ENCODE results near the gene ETHE1.

ETHE1 gene

DNA sequence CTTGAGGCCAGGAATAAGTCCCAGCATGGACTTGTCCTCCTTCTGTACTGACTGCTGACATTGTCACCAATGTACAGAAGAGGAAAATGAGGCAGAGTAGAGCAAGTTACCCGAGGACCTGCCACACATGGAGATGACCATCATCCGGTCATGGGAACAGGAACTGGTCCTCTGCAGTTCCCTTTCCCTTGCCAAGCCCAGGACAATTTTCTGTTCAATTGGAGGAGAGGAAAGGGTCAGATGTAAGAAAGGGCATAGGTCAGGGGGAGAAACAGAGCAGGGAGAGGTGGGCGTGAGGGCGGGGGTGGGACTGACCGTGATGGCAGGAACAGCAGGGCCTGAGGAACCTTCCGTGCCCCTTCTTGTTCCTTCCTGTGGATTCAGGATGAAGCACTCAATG, 41.0 kb downstream of the ETHE1 start:
- H3K27ac ChIP-seq (ENCODE audit: low read depth, low read length): no peak overlapping the region
- no peaks in the 10 kb centered on the region for H3K9me3 ChIP-seq (ENCODE audit: control insufficient read depth, insufficient read depth, low read depth, low read length)
- H3K9ac ChIP-seq (ENCODE audit: low read length): no peak overlapping the region
- no peaks in the 10 kb centered on the region for H3K36me3 ChIP-seq (ENCODE audit: control insufficient read depth, insufficient read depth, low read length)
- no peak overlapping the region for H3K4me3 ChIP-seq (ENCODE audit: low read depth, low read length)
- no peaks in the 10 kb centered on the region for H3K27me3 ChIP-seq (ENCODE audit: control insufficient read depth, insufficient read depth, low read length)
- H3K4me1 ChIP-seq (ENCODE audit: control insufficient read depth, insufficient read depth, low read length): no peaks in the 10 kb centered on the region; the same call in 1 of the 2 replicates

DNA sequence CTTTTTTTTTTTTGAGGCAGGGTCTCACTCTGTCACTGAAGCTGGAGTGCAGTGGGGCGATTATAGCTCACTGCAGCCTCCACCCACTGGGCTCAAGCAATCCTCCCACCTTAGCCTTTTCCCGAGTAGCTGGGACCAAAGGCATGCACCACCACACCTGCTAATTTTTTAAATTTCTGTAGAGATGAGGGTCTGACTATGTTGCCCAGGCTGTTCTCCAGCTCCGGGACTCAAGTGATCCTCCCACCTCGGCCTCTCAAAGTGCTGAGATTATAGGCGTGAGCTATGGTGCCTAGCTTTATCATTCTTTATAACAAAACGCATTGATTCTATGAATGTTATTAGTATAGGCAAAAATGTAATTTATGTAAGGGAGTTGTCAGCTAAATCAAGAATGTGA, 43.7 kb downstream of the ETHE1 start:
- Histone ChIP-seq H3K36me3 (ENCODE audit: control insufficient read depth, insufficient read depth, low read length) (no peaks in the 10 kb centered on the region), H3K9me3 (ENCODE audit: control insufficient read depth, insufficient read depth, low read depth, low read length) (no peaks in the 10 kb centered on the region), H3K4me1 (ENCODE audit: control insufficient read depth, insufficient read depth, low read length) (no peaks in the 10 kb centered on the region; the same call in 1 of the 2 replicates), H3K4me3 (ENCODE audit: low read depth, low read length) (no peak overlapping the region), H3K9ac (ENCODE audit: low read length) (no peak overlapping the region), H3K27ac (ENCODE audit: low read depth, low read length) (no peak overlapping the region), H3K27me3 (ENCODE audit: control insufficient read depth, insufficient read depth, low read length) (no peaks in the 10 kb centered on the region)

DNA sequence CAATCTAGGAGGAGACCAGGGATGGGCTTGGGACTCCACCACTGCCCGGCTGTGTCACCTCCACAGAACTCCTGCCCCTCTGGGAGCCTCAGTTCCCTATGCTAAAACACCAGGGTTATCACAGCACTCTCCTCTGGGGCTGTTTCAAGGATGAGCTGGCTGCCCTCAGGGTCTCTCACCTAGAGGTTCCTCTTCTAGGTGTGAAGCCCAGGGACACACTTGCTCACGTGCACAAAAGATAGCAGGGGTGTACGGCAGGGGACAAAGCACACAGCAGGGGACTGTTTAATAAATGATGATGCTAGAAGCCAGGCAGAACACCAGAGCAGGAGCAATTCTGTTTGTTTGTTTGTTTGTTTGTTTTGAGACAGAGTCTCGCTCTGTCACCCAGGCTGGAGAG, 44.8 kb downstream of the ETHE1 start:
- Histone ChIP-seq H3K4me1 (ENCODE audit: control insufficient read depth, insufficient read depth, low read length) (no peaks in the 10 kb centered on the region; the same call in 1 of the 2 replicates), H3K4me3 (ENCODE audit: low read depth, low read length) (no peak overlapping the region), H3K27ac (ENCODE audit: low read depth, low read length) (no peak overlapping the region), H3K9ac (ENCODE audit: low read length) (no peak overlapping the region), H3K9me3 (ENCODE audit: control insufficient read depth, insufficient read depth, low read depth, low read length) (no peaks in the 10 kb centered on the region), H3K27me3 (ENCODE audit: control insufficient read depth, insufficient read depth, low read length) (no peaks in the 10 kb centered on the region), H3K36me3 (ENCODE audit: control insufficient read depth, insufficient read depth, low read length) (peaks cover 3% of the 10 kb centered on the region; the same call in 1 of the 2 replicates)

DNA sequence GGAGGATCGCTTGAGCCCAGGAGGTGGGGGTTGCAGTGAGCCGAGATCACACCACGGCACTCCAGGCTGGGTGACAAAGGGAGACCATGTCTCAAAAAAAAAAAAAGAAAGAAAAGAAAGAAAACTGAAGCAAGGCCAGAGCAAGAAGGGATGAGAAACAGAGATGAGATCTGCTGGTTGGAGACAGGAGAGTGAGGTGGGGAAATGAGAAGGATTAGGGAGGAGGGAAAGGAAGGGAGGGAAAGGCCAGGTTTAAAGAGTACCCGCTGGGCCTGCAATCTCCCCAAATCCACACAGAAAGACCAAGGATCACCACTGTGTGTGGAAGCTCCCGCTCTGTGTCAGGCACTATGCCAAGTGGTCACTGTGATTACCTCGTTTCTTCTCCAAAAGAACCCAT, 45.3 kb downstream of the ETHE1 start:
- Histone ChIP-seq H3K4me1 (ENCODE audit: control insufficient read depth, insufficient read depth, low read length) (no peaks in the 10 kb centered on the region; the same call in 1 of the 2 replicates), H3K9ac (ENCODE audit: low read length) (no peak overlapping the region), H3K27me3 (ENCODE audit: control insufficient read depth, insufficient read depth, low read length) (no peaks in the 10 kb centered on the region)

DNA sequence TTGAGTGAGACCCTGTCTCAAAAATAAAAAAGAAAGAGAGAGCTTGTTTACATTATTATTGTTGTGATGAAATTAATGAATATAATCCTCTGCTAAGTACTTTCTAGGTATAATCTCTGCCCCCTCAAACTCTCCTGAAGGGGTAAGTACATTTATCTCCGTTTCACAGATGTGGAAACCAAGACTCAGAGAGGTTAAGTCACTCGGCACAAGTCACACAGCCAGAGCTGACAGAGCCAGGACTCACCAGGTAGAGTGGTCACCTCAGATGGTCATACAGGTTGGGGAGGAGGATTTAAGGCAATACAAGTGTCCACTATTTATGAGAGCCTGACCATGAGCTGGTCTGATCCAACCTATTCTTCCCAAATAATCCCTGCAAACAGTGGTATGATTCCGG, 46.4 kb downstream of the ETHE1 start:
- no peaks in the 10 kb centered on the region for H3K9me3 ChIP-seq (ENCODE audit: control insufficient read depth, insufficient read depth, low read depth, low read length)
- peaks cover 3% of the 10 kb centered on the region; the same call in 1 of the 2 replicates for H3K36me3 ChIP-seq (ENCODE audit: control insufficient read depth, insufficient read depth, low read length)
- no peak overlapping the region for H3K9ac ChIP-seq (ENCODE audit: low read length)
- no peak overlapping the region for H3K27ac ChIP-seq (ENCODE audit: low read depth, low read length)
- H3K27me3 ChIP-seq (ENCODE audit: control insufficient read depth, insufficient read depth, low read length): no peaks in the 10 kb centered on the region
- H3K4me1 ChIP-seq (ENCODE audit: control insufficient read depth, insufficient read depth, low read length): no peaks in the 10 kb centered on the region; the same call in 1 of the 2 replicates
- H3K4me3 ChIP-seq (ENCODE audit: low read depth, low read length): no peak overlapping the region

More for the DNA sequence above, 45.3 kb downstream of the ETHE1 start:
- Histone ChIP-seq H3K36me3 (ENCODE audit: control insufficient read depth, insufficient read depth, low read length) (peaks cover 3% of the 10 kb centered on the region; the same call in 1 of the 2 replicates), H3K4me3 (ENCODE audit: low read depth, low read length) (no peak overlapping the region), H3K27ac (ENCODE audit: low read depth, low read length) (no peak overlapping the region), H3K9me3 (ENCODE audit: control insufficient read depth, insufficient read depth, low read depth, low read length) (no peaks in the 10 kb centered on the region)

DNA sequence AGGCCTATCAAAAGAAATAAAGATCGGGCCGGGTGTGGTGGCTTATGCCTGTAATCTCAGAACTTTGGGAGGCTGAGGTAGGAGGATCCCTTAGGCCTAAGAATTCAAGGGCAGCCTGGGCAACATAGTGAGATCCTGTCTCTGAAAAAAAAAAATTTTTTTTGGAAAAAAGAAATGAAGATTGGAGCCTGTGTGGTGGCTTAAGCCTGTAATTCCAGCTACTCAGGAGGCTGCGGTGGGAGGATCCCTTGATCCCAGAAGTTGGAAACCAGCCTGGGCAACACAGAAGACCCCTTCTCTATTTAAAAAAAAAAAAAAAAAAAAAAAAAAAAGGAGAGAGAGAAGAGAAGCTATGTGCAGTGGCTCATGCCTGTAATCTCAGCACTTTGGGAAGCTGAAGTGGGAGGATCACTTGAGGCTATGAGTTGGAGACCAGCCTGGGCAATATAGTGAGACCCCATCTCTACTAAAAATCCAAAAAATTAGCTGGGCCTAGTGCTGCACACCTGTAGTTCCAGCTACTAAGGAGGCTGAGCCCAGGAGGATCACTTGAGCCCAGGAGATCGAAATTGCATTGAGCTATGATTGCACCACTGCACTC, 46.9 kb downstream of the ETHE1 start:
- Histone ChIP-seq H3K27me3 (ENCODE audit: control insufficient read depth, insufficient read depth, low read length) (no peaks in the 10 kb centered on the region), H3K9me3 (ENCODE audit: control insufficient read depth, insufficient read depth, low read depth, low read length) (no peaks in the 10 kb centered on the region), H3K4me3 (ENCODE audit: low read depth, low read length) (no peak overlapping the region), H3K4me1 (ENCODE audit: control insufficient read depth, insufficient read depth, low read length) (no peaks in the 10 kb centered on the region; the same call in 1 of the 2 replicates), H3K27ac (ENCODE audit: low read depth, low read length) (no peak overlapping the region), H3K9ac (ENCODE audit: low read length) (no peak overlapping the region), H3K36me3 (ENCODE audit: control insufficient read depth, insufficient read depth, low read length) (peaks cover 3% of the 10 kb centered on the region; the same call in 1 of the 2 replicates)

DNA sequence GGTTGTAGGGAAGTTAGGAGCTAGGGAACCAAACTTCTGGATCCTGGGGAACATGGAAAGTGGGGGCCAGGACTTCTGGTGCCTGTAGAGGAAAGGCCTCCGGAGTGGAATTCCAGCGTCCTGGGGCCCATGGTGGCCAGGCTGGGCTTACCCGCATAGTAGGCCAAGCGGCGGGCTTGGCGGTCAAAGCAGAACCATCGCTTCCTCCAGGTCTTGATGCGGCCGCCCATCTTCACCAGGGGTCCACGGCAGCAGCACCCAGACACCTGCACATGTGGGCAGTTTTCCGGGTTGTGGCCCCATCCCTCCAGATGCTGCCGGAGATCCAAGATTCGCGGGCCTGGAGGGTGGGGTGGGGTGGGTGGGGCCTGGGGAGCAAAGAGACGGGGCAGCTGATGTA, 47.8 kb downstream of the ETHE1 start:
- Histone ChIP-seq H3K4me3 (ENCODE audit: low read depth, low read length) (no peak overlapping the region), H3K4me1 (ENCODE audit: control insufficient read depth, insufficient read depth, low read length) (peaks cover 3% of the 10 kb centered on the region; the same call in 1 of the 2 replicates), H3K27ac (ENCODE audit: low read depth, low read length) (no peak overlapping the region), H3K36me3 (ENCODE audit: control insufficient read depth, insufficient read depth, low read length) (peaks cover 3% of the 10 kb centered on the region; the same call in 1 of the 2 replicates), H3K27me3 (ENCODE audit: control insufficient read depth, insufficient read depth, low read length) (no peaks in the 10 kb centered on the region; the same call in 1 of the 2 replicates), H3K9me3 (ENCODE audit: control insufficient read depth, insufficient read depth, low read depth, low read length) (no peaks in the 10 kb centered on the region), H3K9ac (ENCODE audit: low read length) (no peak overlapping the region)

DNA sequence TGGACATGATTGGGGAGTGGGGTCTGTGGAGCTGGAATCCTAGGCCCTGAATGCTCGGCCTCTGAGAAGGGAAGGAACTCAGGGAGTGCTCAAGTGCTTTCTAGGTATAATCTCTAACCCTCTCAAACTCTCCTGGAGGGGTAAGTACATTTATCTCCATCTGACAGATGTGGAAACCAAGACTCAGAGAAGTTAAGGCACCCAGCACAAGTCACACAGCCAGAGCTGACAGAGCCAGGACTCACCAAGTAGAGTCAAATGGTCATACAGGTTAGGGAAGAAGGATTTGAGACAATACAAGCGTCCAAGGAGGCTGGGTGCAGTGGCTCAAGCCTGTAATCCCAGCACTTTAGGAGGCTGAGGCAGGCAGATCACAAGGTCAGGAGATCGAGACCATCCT, 48.7 kb downstream of the ETHE1 start:
- H3K27me3 ChIP-seq (ENCODE audit: control insufficient read depth, insufficient read depth, low read length): no peaks in the 10 kb centered on the region; the same call in 1 of the 2 replicates
- H3K27ac ChIP-seq (ENCODE audit: low read depth, low read length): no peak overlapping the region
- no peaks in the 10 kb centered on the region for H3K9me3 ChIP-seq (ENCODE audit: control insufficient read depth, insufficient read depth, low read depth, low read length)
- H3K36me3 ChIP-seq (ENCODE audit: control insufficient read depth, insufficient read depth, low read length): peaks cover 3% of the 10 kb centered on the region; the same call in 1 of the 2 replicates
- H3K9ac ChIP-seq (ENCODE audit: low read length): no peak overlapping the region
- H3K4me1 ChIP-seq (ENCODE audit: control insufficient read depth, insufficient read depth, low read length): peaks cover 3% of the 10 kb centered on the region; the same call in 1 of the 2 replicates
- H3K4me3 ChIP-seq (ENCODE audit: low read depth, low read length): no peak overlapping the region

DNA sequence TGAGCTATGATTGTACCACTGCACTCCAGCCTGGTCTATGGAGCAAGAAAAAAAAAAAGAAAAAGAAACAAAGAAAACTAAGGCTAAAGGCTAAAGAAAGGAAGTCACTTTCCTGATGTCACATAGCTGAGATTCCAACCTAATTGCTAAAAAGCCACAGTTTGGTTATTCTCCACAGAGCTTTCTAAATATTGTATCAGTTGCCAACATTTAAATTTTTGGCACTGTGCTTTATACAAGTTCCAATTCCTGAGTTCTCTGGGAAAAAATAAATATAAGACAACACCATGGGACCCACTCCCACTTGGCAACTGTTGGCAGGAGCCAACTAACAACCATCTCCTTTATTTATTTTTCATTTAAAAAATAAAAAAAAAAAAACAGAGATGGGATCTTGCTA, 50.4 kb downstream of the ETHE1 start:
- Histone ChIP-seq H3K9ac (ENCODE audit: low read length) (no peak overlapping the region), H3K9me3 (ENCODE audit: control insufficient read depth, insufficient read depth, low read depth, low read length) (no peaks in the 10 kb centered on the region), H3K4me3 (ENCODE audit: low read depth, low read length) (no peak overlapping the region)

DNA sequence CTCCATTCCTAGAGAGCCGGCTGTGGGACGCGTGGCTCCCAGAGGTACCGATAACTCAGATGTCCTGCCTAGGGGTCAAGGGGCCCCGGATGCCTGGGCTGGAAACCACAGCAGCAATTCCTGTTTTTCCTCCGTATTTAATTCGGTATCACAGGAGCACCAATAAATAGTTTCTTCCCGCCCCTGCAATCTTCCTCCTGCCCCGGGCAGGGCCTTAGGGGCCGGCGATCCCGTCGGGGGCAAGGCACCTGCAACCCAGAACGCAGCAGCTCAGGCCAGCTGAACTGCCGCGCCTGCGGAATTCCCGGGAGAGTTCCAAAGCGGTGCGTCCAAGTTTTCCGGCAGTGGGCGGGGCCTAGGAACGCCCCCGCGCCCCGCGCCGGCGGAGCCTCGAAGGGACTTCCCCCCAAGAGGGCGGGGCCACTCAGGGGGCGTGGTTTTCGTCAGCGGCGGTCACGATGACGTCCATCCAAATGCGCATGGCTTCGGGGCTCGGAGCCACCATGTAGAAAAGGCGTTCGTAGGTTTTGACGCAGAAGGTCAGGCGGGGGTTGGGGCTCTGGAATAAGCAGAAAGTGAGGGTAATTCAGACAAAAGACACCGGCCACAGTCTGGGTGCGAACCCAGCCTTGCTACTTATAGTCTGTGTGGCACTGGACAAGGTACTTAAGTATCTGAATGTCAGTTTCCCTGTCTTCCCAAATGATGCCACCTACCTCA, 51.9 kb downstream of the ETHE1 start:
- no peaks in the 10 kb centered on the region for H3K9me3 ChIP-seq (ENCODE audit: control insufficient read depth, insufficient read depth, low read depth, low read length)
- no peaks in the 10 kb centered on the region; the same call in 1 of the 2 replicates for H3K27me3 ChIP-seq (ENCODE audit: control insufficient read depth, insufficient read depth, low read length)
- 0 out of 2 replicates have a peak, but pooled peaks cover 3% of the 10 kb centered on the region for H3K4me1 ChIP-seq (ENCODE audit: control insufficient read depth, insufficient read depth, low read length)
- peaks cover 3% of the 10 kb centered on the region; the same call in 1 of the 2 replicates for H3K36me3 ChIP-seq (ENCODE audit: control insufficient read depth, insufficient read depth, low read length)
- H3K9ac ChIP-seq (ENCODE audit: low read length): peak overlapping the region; percentile 51
- H3K4me3 ChIP-seq (ENCODE audit: low read depth, low read length): peak overlapping the region; percentile 55
- H3K27ac ChIP-seq (ENCODE audit: low read depth, low read length): no peak overlapping the region

More for the DNA sequence above, 50.4 kb downstream of the ETHE1 start:
- peaks cover 3% of the 10 kb centered on the region; the same call in 1 of the 2 replicates for H3K36me3 ChIP-seq (ENCODE audit: control insufficient read depth, insufficient read depth, low read length)
- H3K27me3 ChIP-seq (ENCODE audit: control insufficient read depth, insufficient read depth, low read length): no peaks in the 10 kb centered on the region; the same call in 1 of the 2 replicates
- 0 out of 2 replicates have a peak, but pooled peaks cover 3% of the 10 kb centered on the region for H3K4me1 ChIP-seq (ENCODE audit: control insufficient read depth, insufficient read depth, low read length)
- no peak overlapping the region for H3K27ac ChIP-seq (ENCODE audit: low read depth, low read length)

DNA sequence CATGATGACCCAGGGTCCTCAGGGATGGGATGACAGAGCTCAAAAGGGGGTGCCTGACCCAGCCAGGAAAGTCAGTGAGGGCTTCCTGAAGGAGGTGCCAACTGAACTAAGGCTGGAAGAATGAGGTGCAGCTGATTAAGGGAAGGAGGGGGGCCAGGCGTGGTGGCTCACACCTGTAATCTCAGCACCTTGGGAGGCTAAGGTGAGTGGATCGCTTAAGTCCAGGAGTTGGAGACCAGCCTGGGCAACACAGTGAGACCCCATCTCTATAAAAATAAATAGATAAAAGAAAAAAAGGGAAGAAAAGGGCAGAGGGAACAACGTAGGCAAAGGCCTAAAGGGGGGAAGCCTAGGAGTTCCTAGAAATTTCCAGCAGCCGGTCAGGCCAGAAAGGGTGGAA, 52.5 kb downstream of the ETHE1 start:
- peaks cover 3% of the 10 kb centered on the region; the same call in 1 of the 2 replicates for H3K36me3 ChIP-seq (ENCODE audit: control insufficient read depth, insufficient read depth, low read length)
- no peaks in the 10 kb centered on the region; the same call in 1 of the 2 replicates for H3K27me3 ChIP-seq (ENCODE audit: control insufficient read depth, insufficient read depth, low read length)
- peak overlapping the region; percentile 51 for H3K9ac ChIP-seq (ENCODE audit: low read length)
- H3K9me3 ChIP-seq (ENCODE audit: control insufficient read depth, insufficient read depth, low read depth, low read length): no peaks in the 10 kb centered on the region
- peak overlapping the region; percentile 55 for H3K4me3 ChIP-seq (ENCODE audit: low read depth, low read length)
- H3K4me1 ChIP-seq (ENCODE audit: control insufficient read depth, insufficient read depth, low read length): 0 out of 2 replicates have a peak, but pooled peaks cover 3% of the 10 kb centered on the region
- H3K27ac ChIP-seq (ENCODE audit: low read depth, low read length): no peak overlapping the region

All from HUES6 (cell line).